ENCODE results near the gene SHD. TPM values are rescaled to one million over a fixed set of nuclear protein-coding genes. Genes with fewer than 3 reads are reported as not detected.

SHD gene
- total RNA-seq, 2 donors from 2014 or later: 2.8 to 6.6 TPM

DNA sequence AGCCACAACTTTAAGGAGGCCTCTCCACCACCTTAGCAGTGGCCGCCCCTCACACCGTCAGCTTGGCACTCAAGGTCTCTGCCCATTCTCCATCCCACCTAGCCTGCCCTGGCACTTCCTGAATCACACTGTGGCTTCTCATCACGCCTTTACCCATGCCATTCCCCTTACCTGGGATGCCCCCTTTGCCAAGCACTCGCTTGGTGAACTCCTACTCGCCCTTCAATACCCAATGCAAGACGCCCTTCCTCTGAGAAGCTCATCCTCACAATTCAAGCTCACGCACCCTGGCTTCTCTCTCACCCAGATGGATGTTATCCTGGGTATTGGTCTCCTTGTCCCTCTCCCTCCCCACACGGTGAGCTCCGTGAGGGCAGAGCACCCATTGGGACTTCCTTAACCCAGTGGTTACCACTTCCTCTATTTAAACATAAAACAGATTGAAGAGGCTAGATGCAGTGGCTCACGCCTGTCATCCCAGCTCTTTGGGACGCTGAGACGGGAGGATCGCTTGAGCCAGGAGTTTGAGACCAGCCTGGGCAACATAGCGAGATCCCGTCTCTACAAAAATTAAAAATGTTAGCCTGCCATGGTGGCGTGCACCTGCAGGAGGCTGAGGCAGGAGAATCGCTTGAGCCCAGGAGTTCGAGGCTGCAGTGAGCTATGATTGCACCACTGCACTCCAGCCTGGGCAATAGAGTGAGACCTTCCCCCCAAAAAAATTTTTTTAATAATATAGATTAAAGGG lies 12.6 kb upstream of the SHD start:
- Histone ChIP-seq H3K27me3 (ENCODE audit: control insufficient read depth, insufficient read depth, low read length, poor library complexity, severe bottlenecking) (no peaks in the 10 kb centered on the region), H3K4me1 (ENCODE audit: control insufficient read depth, insufficient read depth, low read length) (no peaks in the 10 kb centered on the region), H3K4me3 (ENCODE audit: low read length) (no peak overlapping the region), H3K9ac (ENCODE audit: extremely low read depth, low read length, poor library complexity, severe bottlenecking) (no peak overlapping the region), H3K9me3 (ENCODE audit: control insufficient read depth, low read length) (no peaks in the 10 kb centered on the region), H3K36me3 (ENCODE audit: control insufficient read depth, insufficient read depth, low read length) (peaks cover 16% of the 10 kb centered on the region), H3K27ac (ENCODE audit: low read depth, low read length) (no peak overlapping the region)
- WGBS, 2 experiments (ENCODE audit: insufficient coverage in 1 of 2, insufficient read length in 1 of 2): 91 to 93% methylated on average over 9 to 17 of the region's 18 CpGs
- Mint-ChIP-seq H3K27me3 (ENCODE audit: insufficient read depth) (no peaks in the 10 kb centered on the region), H3K4me3 (no peak overlapping the region), H3K27ac (no peak overlapping the region), H3K9me3 (no peaks in the 10 kb centered on the region), H3K36me3 (ENCODE audit: low read depth) (peaks cover 46% of the 10 kb centered on the region), H3K4me1 (no peaks in the 10 kb centered on the region)
- DNase-seq: no peak
- TF ChIP-seq, protein P1, sequence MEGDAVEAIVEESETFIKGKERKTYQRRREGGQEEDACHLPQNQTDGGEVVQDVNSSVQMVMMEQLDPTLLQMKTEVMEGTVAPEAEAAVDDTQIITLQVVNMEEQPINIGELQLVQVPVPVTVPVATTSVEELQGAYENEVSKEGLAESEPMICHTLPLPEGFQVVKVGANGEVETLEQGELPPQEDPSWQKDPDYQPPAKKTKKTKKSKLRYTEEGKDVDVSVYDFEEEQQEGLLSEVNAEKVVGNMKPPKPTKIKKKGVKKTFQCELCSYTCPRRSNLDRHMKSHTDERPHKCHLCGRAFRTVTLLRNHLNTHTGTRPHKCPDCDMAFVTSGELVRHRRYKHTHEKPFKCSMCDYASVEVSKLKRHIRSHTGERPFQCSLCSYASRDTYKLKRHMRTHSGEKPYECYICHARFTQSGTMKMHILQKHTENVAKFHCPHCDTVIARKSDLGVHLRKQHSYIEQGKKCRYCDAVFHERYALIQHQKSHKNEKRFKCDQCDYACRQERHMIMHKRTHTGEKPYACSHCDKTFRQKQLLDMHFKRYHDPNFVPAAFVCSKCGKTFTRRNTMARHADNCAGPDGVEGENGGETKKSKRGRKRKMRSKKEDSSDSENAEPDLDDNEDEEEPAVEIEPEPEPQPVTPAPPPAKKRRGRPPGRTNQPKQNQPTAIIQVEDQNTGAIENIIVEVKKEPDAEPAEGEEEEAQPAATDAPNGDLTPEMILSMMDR (conservative IDR thresholded peaks at IDR 0.05): no peak

- Histone ChIP-seq H3K9ac (ENCODE audit: extremely low read depth, low read length, poor library complexity, severe bottlenecking) (no peak overlapping the region), H3K4me3 (ENCODE audit: low read length) (no peak overlapping the region), H3K27me3 (ENCODE audit: control insufficient read depth, insufficient read depth, low read length, poor library complexity, severe bottlenecking) (no peaks in the 10 kb centered on the region), H3K9me3 (ENCODE audit: control insufficient read depth, low read length) (no peaks in the 10 kb centered on the region), H3K27ac (ENCODE audit: low read depth, low read length) (no peak overlapping the region), H3K36me3 (ENCODE audit: control insufficient read depth, insufficient read depth, low read length) (peaks cover 16% of the 10 kb centered on the region), H3K4me1 (ENCODE audit: control insufficient read depth, insufficient read depth, low read length) (no peaks in the 10 kb centered on the region)
- H3K4me1 Mint-ChIP-seq: no peaks in the 10 kb centered on the region
- peak; percentile 93 for DNase-seq
- no peak overlapping the region for H3K4me3 Mint-ChIP-seq
- 41% methylated on average over 11 to 21 of the region's 21 CpGs for WGBS, 2 experiments (ENCODE audit: insufficient coverage in 1 of 2, insufficient read length in 1 of 2)
- H3K9me3 Mint-ChIP-seq: no peaks in the 10 kb centered on the region
- TF ChIP-seq, protein P1 (conservative IDR thresholded peaks at IDR 0.05): peak; percentile 85
- H3K27me3 Mint-ChIP-seq (ENCODE audit: insufficient read depth): no peaks in the 10 kb centered on the region
- H3K36me3 Mint-ChIP-seq (ENCODE audit: low read depth): peaks cover 50% of the 10 kb centered on the region
- H3K27ac Mint-ChIP-seq: no peak overlapping the region
Observed at GRCh38 chr19:4267101-4267900, 11.8 kb upstream of the SHD start.

- peaks cover 48% of the 10 kb centered on the region for H3K36me3 Mint-ChIP-seq (ENCODE audit: low read depth)
- no peaks in the 10 kb centered on the region for H3K27me3 Mint-ChIP-seq (ENCODE audit: insufficient read depth)
- H3K27ac Mint-ChIP-seq: no peak overlapping the region
- no peaks in the 10 kb centered on the region for H3K9me3 Mint-ChIP-seq
- no peak for DNase-seq
- peaks cover 15% of the 10 kb centered on the region for H3K36me3 ChIP-seq (ENCODE audit: control insufficient read depth, insufficient read depth, low read length)
- no peak overlapping the region for H3K4me3 Mint-ChIP-seq
- no peaks in the 10 kb centered on the region for H3K27me3 ChIP-seq (ENCODE audit: control insufficient read depth, insufficient read depth, low read length, poor library complexity, severe bottlenecking)
- 94 to 95% methylated on average over 23 to 30 of the region's 30 CpGs for WGBS, 2 experiments (ENCODE audit: insufficient coverage in 1 of 2, insufficient read length in 1 of 2)
- no peak overlapping the region for H3K27ac ChIP-seq (ENCODE audit: low read depth, low read length)
- no peaks in the 10 kb centered on the region for H3K4me1 ChIP-seq (ENCODE audit: control insufficient read depth, insufficient read depth, low read length)
- no peaks in the 10 kb centered on the region for H3K4me1 Mint-ChIP-seq
- H3K4me3 ChIP-seq (ENCODE audit: low read length): no peak overlapping the region
- no peak overlapping the region for H3K9ac ChIP-seq (ENCODE audit: extremely low read depth, low read length, poor library complexity, severe bottlenecking)
- TF ChIP-seq, protein P1 (conservative IDR thresholded peaks at IDR 0.05): no peak
- H3K9me3 ChIP-seq (ENCODE audit: control insufficient read depth, low read length): no peaks in the 10 kb centered on the region
Observed at GRCh38 chr19:4267901-4268815, 10.9 kb upstream of the SHD start.

Data from endodermal cell (in vitro differentiated cells).